Neural cell (in vitro differentiated cells): ENCODE results near the gene COPG1. TPM values are rescaled to one million over a fixed set of nuclear protein-coding genes. Genes with fewer than 3 reads are reported as not detected.

Source experiments
- H2AFZ ChIP-seq: fragments of 200-600, 300-800 bp; sonication (generic), shearing (Covaris generic); 2 replicates; pipeline ENCODE4 v1.6.0; 2014; ENCODE audit warnings: low read depth, mild to moderate bottlenecking, antibody characterized with exemption, low read length, moderate library complexity
- H3F3A ChIP-seq: fragments of 200-600 bp; shearing (Covaris generic); 2 replicates; pipeline ENCODE4 v1.6.1; 2016; ENCODE audit warnings: mild to moderate bottlenecking, moderate library complexity, mixed read lengths, antibody characterized with exemption, low read length; ENCODE audit not compliant: insufficient read depth, poor library complexity, severe bottlenecking
- H3K27ac ChIP-seq: fragments of 200-600, 300-800 bp; sonication (generic), shearing (Covaris generic); 2 replicates; pipeline ENCODE4 v1.5.1; 2014; ENCODE audit warnings: mild to moderate bottlenecking, low read length, moderate library complexity
- H3K27me3 ChIP-seq: fragments of 300-800, 200-600 bp; sonication (generic), shearing (Covaris generic); 2 replicates; pipeline ENCODE4 v1.6.0; 2014; ENCODE audit warnings: mild to moderate bottlenecking, low read depth, low read length, moderate library complexity; ENCODE audit not compliant: insufficient read depth
- H3K36me3 ChIP-seq: fragments of 300-800, 200-600 bp; sonication (generic), shearing (Covaris generic); 2 replicates; pipeline ENCODE4 v1.5.1; 2014; ENCODE audit warnings: mild to moderate bottlenecking, antibody characterized with exemption, low read length, moderate library complexity; ENCODE audit not compliant: insufficient read depth
- H3K4me2 ChIP-seq: fragments of 300-800, 200-600 bp; sonication (generic), shearing (Covaris generic); 2 replicates; pipeline ENCODE4 v1.6.0; 2014; ENCODE audit warnings: mild to moderate bottlenecking, low read length
- H3K4me3 ChIP-seq: fragments of 300-800, 200-600 bp; sonication (generic), shearing (Covaris generic); 2 replicates; pipeline ENCODE4 v1.5.1; 2014; ENCODE audit warnings: mild to moderate bottlenecking, low read length, moderate library complexity
- H3K79me2 ChIP-seq: fragments of 200-600 bp; shearing (Covaris generic); replicated peaks from 2 replicates; pipeline ENCODE4 v1.6.0; 2014; ENCODE audit warnings: mild to moderate bottlenecking, low read length, moderate library complexity; ENCODE audit not compliant: insufficient read depth
- H3K9ac ChIP-seq: fragments of 300-800, 200-600 bp; sonication (generic), shearing (Covaris generic); 2 replicates; pipeline ENCODE4 v1.6.1; 2016; ENCODE audit warnings: mild to moderate bottlenecking, low read length, mixed read lengths
- H3K9me2 ChIP-seq: fragments of 200-600 bp; shearing (Covaris generic); 2 replicates; pipeline ENCODE4 v1.6.1; 2016; ENCODE audit warnings: mild to moderate bottlenecking, low read length, mixed read lengths; ENCODE audit not compliant: insufficient read depth
- H3K9me3 ChIP-seq: fragments of 200-600, 300-800 bp; sonication (generic), shearing (Covaris generic); 2 replicates; pipeline ENCODE4 v1.6.1; 2016; ENCODE audit warnings: mild to moderate bottlenecking, mixed run types, low read length, moderate library complexity, mixed read lengths
- H4K20me1 ChIP-seq: fragments of 200-600 bp; shearing (Covaris generic); 2 replicates; pipeline ENCODE4 v1.6.1; 2016; ENCODE audit warnings: mild to moderate bottlenecking, mixed run types; ENCODE audit not compliant: insufficient read depth
- CTCF ChIP-seq: fragments of 450-650 bp; IDR thresholded peaks from 2 replicates; pipeline ENCODE4 v1.5.1; 2014; ENCODE audit warnings: antibody characterized with exemption, mild to moderate bottlenecking, moderate library complexity; ENCODE audit not compliant: poor library complexity, severe bottlenecking
- EP300 ChIP-seq: fragments of 450-650 bp; conservative IDR thresholded peaks from 2 replicates; pipeline ENCODE4 v1.6.1; 2014; ENCODE audit warnings: antibody characterized with exemption, mild to moderate bottlenecking, moderate library complexity; ENCODE audit not compliant: poor library complexity, severe bottlenecking
- EZH2 ChIP-seq: fragments of 200-600, 300-800 bp; shearing (Covaris generic), sonication (generic); IDR thresholded peaks from 2 replicates; pipeline ENCODE4 v1.6.1; 2014; ENCODE audit warnings: antibody characterized with exemption, low read length, borderline replicate concordance, mild to moderate bottlenecking; ENCODE audit not compliant: insufficient read depth, poor library complexity, severe bottlenecking
- MXI1 ChIP-seq: fragments of 450-650 bp; conservative IDR thresholded peaks from 2 replicates; pipeline ENCODE4 v1.6.1; 2014; ENCODE audit warnings: antibody characterized with exemption, mild to moderate bottlenecking; ENCODE audit not compliant: poor library complexity, severe bottlenecking
- POLR2AphosphoS5 ChIP-seq: IDR thresholded peaks from 2 replicates; pipeline ENCODE4 v1.6.1; 2012
- RAD21 ChIP-seq: fragments of 450-650 bp; conservative IDR thresholded peaks from 2 replicates; pipeline ENCODE4 v1.6.1; 2014; ENCODE audit warnings: antibody characterized with exemption, mild to moderate bottlenecking, moderate library complexity
- REST ChIP-seq: IDR thresholded peaks from 2 replicates; pipeline ENCODE4 v1.6.1; 2012; ENCODE audit warnings: borderline replicate concordance
- SMC3 ChIP-seq: fragments of 450-650 bp; conservative IDR thresholded peaks from 2 replicates; pipeline ENCODE4 v1.6.1; 2014; ENCODE audit warnings: antibody characterized with exemption, mild to moderate bottlenecking, moderate library complexity; ENCODE audit not compliant: poor library complexity
- TAF1 ChIP-seq: IDR thresholded peaks from 2 replicates; pipeline ENCODE4 v1.6.1; 2012; ENCODE audit warnings: low read depth
- polyA plus RNA-seq: library from polyadenylated mRNA; depleted of rRNA; stranded (reverse); fragments of >200 nt; gene quantifications from 2 replicates; pipeline ENCODE4 v1.2.3, GENCODE V29; 2014

The COPG1 gene
- polyA plus RNA-seq, 1 donor from 2014 or later = 75.0 TPM

GRCh38 chr3:129231331-129232119 is 17.9 kb upstream of the COPG1 start:
- Histone ChIP-seq H3K9me3 (no peaks in the 10 kb centered on the region), H3F3A (no peaks in the 10 kb centered on the region), H3K27ac (no peak overlapping the region), H3K36me3 (no peaks in the 10 kb centered on the region), H3K79me2 (no peaks in the 10 kb centered on the region), H3K9me2 (no peaks in the 10 kb centered on the region), H3K9ac (no peak overlapping the region), H3K27me3 (no peaks in the 10 kb centered on the region), H3K4me3 (no peak overlapping the region), H2AFZ (no peak overlapping the region), H4K20me1 (no peaks in the 10 kb centered on the region), H3K4me2 (no peak overlapping the region)
- TF ChIP-seq POLR2AphosphoS5 (no peak), EP300 (no peak), SMC3 (no peak), TAF1 (no peak), MXI1 (no peak), EZH2 (no peak)

- H3K36me3 ChIP-seq = no peaks in the 10 kb centered on the region
- no peak overlapping the region for H3K9ac ChIP-seq
- H4K20me1 ChIP-seq = no peaks in the 10 kb centered on the region
- no peak overlapping the region for H3K4me2 ChIP-seq
- H3K27ac ChIP-seq = no peak overlapping the region
- no peak overlapping the region for H2AFZ ChIP-seq
- no peaks in the 10 kb centered on the region for H3K9me2 ChIP-seq
- no peaks in the 10 kb centered on the region for H3K9me3 ChIP-seq
- no peaks in the 10 kb centered on the region for H3K79me2 ChIP-seq
- no peaks in the 10 kb centered on the region for H3F3A ChIP-seq
- no peak overlapping the region for H3K4me3 ChIP-seq
- no peaks in the 10 kb centered on the region for H3K27me3 ChIP-seq
- TF ChIP-seq REST (no peak), MXI1 (no peak), POLR2AphosphoS5 (no peak), RAD21 (no peak), SMC3 (no peak), EP300 (no peak), TAF1 (no peak), CTCF (no peak), EZH2 (no peak)
Measured at GRCh38 chr3:129233538-129233937, 15.9 kb upstream of the COPG1 start.
